Heart right ventricle (tissue), 16 donors: Measurements from ENCODE around the gene DIS3L2. TPM values are rescaled to one million over a fixed set of nuclear protein-coding genes. Genes with fewer than 3 reads are reported as not detected.

Experiments used
- ATAC-seq, 8 donors: fragments of 200-7000 bp; cut with Tn5 transposase; one replicate each; pipeline ENCODE4 v1.9.1; 2020; ENCODE audit warnings: mild to moderate bottlenecking in 8 of 8, moderate library complexity in 8 of 8, moderate number of reproducible peaks in 1 of 8
- DNase-seq, 2 donors: peaks; one replicate each; pipeline ENCODE4 v3.0.0-alpha.2; 2020
- H3K27ac ChIP-seq, 10 donors: fragments of 200-600 bp; sonication (generic) in 2 of 10; one replicate each; pipeline versions ENCODE4 v1.5.0 to v1.8.0; 2020 to 2022; ENCODE audit warnings: mild to moderate bottlenecking in 3 of 10
- H3K27me3 ChIP-seq, 7 donors: fragments of 200-600 bp; one replicate each; pipeline ENCODE4 v1.8.0; 2021 to 2022; ENCODE audit warnings: mild to moderate bottlenecking in 2 of 7
- H3K36me3 ChIP-seq, 9 donors: fragments of 200-600 bp; sonication (generic) in 1 of 9; one replicate each; pipeline versions ENCODE4 v1.5.0 to v1.8.0; 2020 to 2022; ENCODE audit warnings: mild to moderate bottlenecking in 2 of 9
- H3K4me1 ChIP-seq, 9 donors: fragments of 200-600 bp; sonication (generic) in 1 of 9; one replicate each; pipeline versions ENCODE4 v1.5.0 to v1.8.0; 2020 to 2022; ENCODE audit warnings: mild to moderate bottlenecking in 4 of 9
- H3K4me3 ChIP-seq, 10 donors: fragments of 200-600 bp; sonication (generic) in 2 of 10; one replicate each; pipeline versions ENCODE4 v1.5.0 to v1.8.0; 2020 to 2022; ENCODE audit warnings: mild to moderate bottlenecking in 7 of 10, moderate library complexity in 2 of 10
- H3K9me3 ChIP-seq, 11 donors: fragments of 200-600 bp in 10 of 11; sonication (generic) in 2 of 11; one replicate each; pipeline versions ENCODE4 v1.5.0 to v1.8.0; 2013 to 2022; ENCODE audit warnings: mild to moderate bottlenecking in 2 of 11, control low read depth in 1 of 11, moderate library complexity in 1 of 11
- CTCF ChIP-seq, 9 donors: fragments of 200-600 bp; sonication (generic) in 2 of 9; IDR thresholded peaks; one replicate each; pipeline versions ENCODE4 v1.5.0 to v1.8.0; 2021 to 2022; ENCODE audit warnings: antibody characterized with exemption in 9 of 9, mild to moderate bottlenecking in 5 of 9, moderate library complexity in 1 of 9
- WGBS, 2 donors: extraction: QIAGEN DNeasy Blood & Tissue Kit; methylation state at CpG; one replicate each; pipeline ENCODE4 v1.1.7; 2013; ENCODE audit warnings: inconsistent platforms in 1 of 2; 5-methylcytosine and 5-hydroxymethylcytosine counted together
- intact Hi-C, 10 donors: fragments of 100-400 bp; cut with DNase I; formaldehyde crosslinking; loops; one replicate each; pipeline versions ENCODE4 v1.11.1 to v1.14.2; 2022
- polyA plus RNA-seq, 2 donors: library from polyadenylated mRNA; stranded (reverse); fragments of 200-250 nt; gene quantifications; one replicate each; pipeline ENCODE4 v1.2.3, GENCODE V29; 2013
- total RNA-seq, 10 donors: library from RNA; stranded (reverse); fragmentation: NEBNext Ultra II Directional in 3 of 10; extraction: Animal tissue kit (Norgen Biotek cat#: 25700) in 3 of 10; gene quantifications; one replicate each; pipeline versions ENCODE4 v1.2.1 to v1.2.4, GENCODE V29; 2021 to 2023
- donor health status: Arrhythmogenic right ventricular cardiomyopathy.
- donor health status: ischemic (EF 13 %, LVEDD 7.1; RV severe dilation, severe dysfunction).
- donor health status: healthy with polysubstance abuse.
- donor health status: DM: no; HTN: yes; CAD: no.
- donor health status: DM: no; HTN: no; CAD: no.
- donor health status: ischemic (EF 25% LVEDD 6.9; RV normal size, moderate dysfunction).
- donor health status: ischemic (EF 25% LVEDD 5.7; RV mildly dilated, moderate dysfunction).
- donor health status: healthy.
- donor health status: DM: yes; HTN: yes; CAD: no.
- donor health status: Ischemic cardiomyopathy.
- donor health status: ischemic (EF 35%, LVEDD 5.7; RV mildly dilated, moderate dysfunction).
- donor health status: nonischemic (EF 11% LVEDD 7.7; RV severe dilation, severe dysfunction).
- donor health status: DM: yes; HTN: yes; CAD: no.
- donor health status: PGD.
- donor health status: ischemic (EF 29% LVEDD 5.4; RV normal size, mild dysfunction).
- donor health status: nonischemic (EF 23%, LVEDD 6.1; RV moderate dilation, normal function).

Gene DIS3L2
- total and polyA plus RNA-seq, 12 donors = 9.5 to 24.5 (median 18.5) TPM

- WGBS, 2 donors = 74% methylated on average over 12 of the region's 12 CpGs
- peak; percentile 51 to 78 (median 72) for ATAC-seq
These were observed 353.8 kb downstream of the DIS3L2 start for GRCh38 chr2:232315049-232315922.

GRCh38 chr2:232315923-232316299, 354.4 kb downstream of the DIS3L2 start:
- no peak overlapping the region for H3K4me3 ChIP-seq
- WGBS, 2 donors = 83 to 91% methylated on average over 8 of the region's 8 CpGs
- no peaks in the 10 kb centered on the region for H3K36me3 ChIP-seq
- peaks cover 4 to 63% (median 32%) of the 10 kb centered on the region in 9 donors for H3K4me1 ChIP-seq
- ATAC-seq (no peak), DNase-seq (no peak)
- intact Hi-C loops = loop anchor here in 1 of 10 donors (5.0 kb wide), 1 partner anchor 184 kb away; no protein-coding TSS in a partner anchor
- H3K27me3 ChIP-seq = no peaks in the 10 kb centered on the region
- H3K9me3 ChIP-seq = peaks cover 0 to 19% (median 7%) of the 10 kb centered on the region in 11 donors
- TF ChIP-seq CTCF (IDR thresholded peaks at IDR 0.05) = no peak
- peak overlapping the region in 8 of 10 donors; percentile 31 to 94 (median 56) for H3K27ac ChIP-seq

More at GRCh38 chr2:232315049-232315922, 353.8 kb downstream of the DIS3L2 start:
- intact Hi-C loops = loop anchor here in 1 of 10 donors (5.0 kb wide), 1 partner anchor 183 kb away; no protein-coding TSS in a partner anchor
- Histone ChIP-seq H3K36me3 (no peaks in the 10 kb centered on the region), H3K4me1 (peaks cover 4 to 63% (median 30%) of the 10 kb centered on the region in 9 donors), H3K27ac (peak overlapping the region in 7 of 10 donors; percentile 31 to 94 (median 57)), H3K4me3 (no peak overlapping the region), H3K27me3 (no peaks in the 10 kb centered on the region), H3K9me3 (peaks cover 0 to 19% (median 7%) of the 10 kb centered on the region in 11 donors)
- peak in 3 of 9 donors; percentile 6 to 33 (median 6) for TF ChIP-seq CTCF (IDR thresholded peaks at IDR 0.05)
- DNase-seq = peak in 1 of 2 donors; percentile 49

GRCh38 chr2:232316461-232317330, 355.2 kb downstream of the DIS3L2 start:
- intact Hi-C loops = loop anchor here in 1 of 10 donors (5.0 kb wide), 1 partner anchor 184 kb away; no protein-coding TSS in a partner anchor

More at GRCh38 chr2:232316461-232317330, 355.2 kb downstream of the DIS3L2 start:
- 56 to 69% methylated on average over 12 of the region's 12 CpGs for WGBS, 2 donors
- Histone ChIP-seq H3K27me3 (no peaks in the 10 kb centered on the region), H3K36me3 (no peaks in the 10 kb centered on the region), H3K27ac (peak overlapping the region in 8 of 10 donors; percentile 31 to 94 (median 56)), H3K4me3 (no peak overlapping the region), H3K4me1 (peaks cover 4 to 63% (median 32%) of the 10 kb centered on the region in 9 donors), H3K9me3 (peaks cover 0 to 19% (median 7%) of the 10 kb centered on the region in 11 donors)
- TF ChIP-seq CTCF (IDR thresholded peaks at IDR 0.05) = no peak
- DNase-seq (no peak), ATAC-seq (peak in 7 of 8 donors; percentile 24 to 71 (median 44))
